NCI-H2196 treated with DMSO at 0.1 percent for 48 hours (cell line): ENCODE data around the gene TAF3.

ENCODE experiments used
- DNase-seq: peaks from one replicate; lab custom pipeline; 2025; ENCODE audit not compliant: unreplicated experiment; lab: John Stamatoyannopoulos, UW

TAF3 gene

DNA sequence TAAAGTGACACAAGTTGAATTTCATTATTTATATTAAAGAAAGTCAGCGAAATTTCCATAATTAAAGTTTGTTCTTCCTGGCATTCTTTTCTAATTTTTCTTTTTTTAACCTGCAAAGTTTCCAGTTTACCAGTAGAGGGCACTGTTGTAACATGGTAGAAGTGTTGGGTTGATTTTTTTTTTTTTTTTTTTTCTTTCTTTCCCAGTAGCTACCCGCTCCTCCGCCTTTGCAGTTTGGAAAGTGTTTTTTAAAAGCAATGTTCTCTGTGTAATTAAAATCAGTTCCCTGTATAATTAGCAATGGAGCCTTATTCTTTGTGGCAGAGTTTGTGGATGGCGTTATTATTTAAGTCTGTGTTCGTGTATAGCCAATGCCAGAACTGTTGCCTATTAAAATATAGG is 53.7 kb downstream of the TAF3 start:
- no peak for DNase-seq

DNA sequence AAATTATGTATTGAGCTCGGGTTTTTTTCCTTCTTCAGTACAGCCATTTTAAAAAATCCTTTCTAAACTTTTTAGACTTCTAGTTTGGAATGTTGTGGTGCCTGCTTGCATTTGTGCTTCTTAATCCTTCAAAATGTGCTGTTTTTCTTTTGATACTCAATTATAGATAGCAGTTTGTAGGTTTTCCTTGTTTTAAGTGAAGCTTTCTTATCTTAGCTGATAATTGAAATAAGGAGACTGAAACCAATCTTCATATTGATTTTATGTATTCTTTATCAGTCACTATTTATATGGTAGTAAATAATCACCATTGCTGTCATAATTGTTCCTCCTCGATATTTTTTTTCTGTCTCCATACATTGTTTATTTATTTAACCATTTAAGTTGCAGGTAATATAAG is 56.6 kb downstream of the TAF3 start:
- DNase-seq = no peak

DNA sequence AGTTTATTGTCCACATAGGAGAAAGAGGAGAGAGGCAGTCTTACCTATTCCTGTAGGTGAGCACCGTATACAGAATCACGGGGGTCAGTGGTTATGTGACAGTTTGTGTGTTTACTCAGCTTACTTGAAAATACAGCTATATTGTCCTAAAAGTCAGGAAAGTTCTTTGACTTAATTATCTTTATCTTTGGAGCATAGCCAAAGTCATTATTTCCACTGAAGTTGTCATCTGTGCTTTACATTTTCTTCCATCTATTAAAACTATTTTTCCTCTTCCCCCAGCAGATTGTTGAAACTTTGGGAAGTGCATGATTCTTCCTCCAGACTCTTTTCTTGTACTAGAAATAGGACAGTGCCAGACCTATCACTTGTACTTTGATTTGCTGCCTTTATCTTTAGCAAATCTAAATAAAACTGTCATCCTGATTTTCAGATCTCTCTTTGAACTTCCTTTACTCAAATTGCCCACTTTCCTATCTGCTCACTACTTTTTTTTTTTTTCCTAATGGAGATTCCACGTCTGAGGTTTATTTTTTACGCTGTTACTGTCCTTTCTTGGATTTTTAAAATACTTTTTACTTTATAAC is 58.3 kb downstream of the TAF3 start:
- no peak for DNase-seq

DNA sequence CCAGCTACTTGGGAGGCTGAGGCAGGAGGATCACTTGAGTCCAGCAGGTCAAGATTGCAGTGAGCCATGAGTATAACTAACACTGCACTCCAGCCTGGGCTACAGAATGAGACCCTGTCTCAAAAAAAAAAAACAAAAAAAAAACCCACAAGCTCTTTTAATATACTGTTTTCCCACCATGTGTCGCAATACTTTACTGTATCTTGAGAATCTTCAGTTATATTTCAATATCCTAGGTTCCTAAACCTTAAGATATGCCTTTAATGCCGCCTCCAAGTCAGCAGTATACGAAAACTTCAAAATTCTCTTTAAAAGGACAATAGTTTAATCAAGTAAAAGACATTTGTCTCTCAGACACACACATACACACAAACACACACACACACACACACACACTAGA is 62.8 kb downstream of the TAF3 start:
- DNase-seq = no peak

- no peak for DNase-seq
Measured at GRCh38 chr10:7886056-7886455, 67.8 kb downstream of the TAF3 start.

GRCh38 chr10:7887174-7887816 is 69.0 kb downstream of the TAF3 start:
- no peak for DNase-seq

- no peak for DNase-seq
Measured at GRCh38 chr10:7889947-7890542, 71.7 kb downstream of the TAF3 start.

DNA sequence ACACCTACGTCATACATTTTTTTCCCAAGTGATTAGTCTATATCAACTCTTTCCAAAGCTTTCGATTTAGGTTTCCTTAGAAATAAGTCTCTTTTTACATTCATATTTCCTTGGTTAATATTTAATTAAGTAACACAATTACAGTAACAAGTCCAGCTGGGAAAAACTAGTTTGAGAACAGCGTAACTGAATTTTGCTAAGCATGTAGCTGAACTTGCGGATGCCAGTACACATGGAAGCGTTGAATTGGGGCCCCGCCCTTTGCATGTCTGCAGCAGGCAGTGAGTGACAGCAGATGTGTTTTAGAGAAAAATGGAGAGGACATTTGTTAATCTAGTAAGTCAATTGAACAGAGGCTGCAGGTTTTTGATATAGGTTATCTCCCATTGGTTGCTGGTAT is 72.5 kb downstream of the TAF3 start:
- no peak for DNase-seq

DNA sequence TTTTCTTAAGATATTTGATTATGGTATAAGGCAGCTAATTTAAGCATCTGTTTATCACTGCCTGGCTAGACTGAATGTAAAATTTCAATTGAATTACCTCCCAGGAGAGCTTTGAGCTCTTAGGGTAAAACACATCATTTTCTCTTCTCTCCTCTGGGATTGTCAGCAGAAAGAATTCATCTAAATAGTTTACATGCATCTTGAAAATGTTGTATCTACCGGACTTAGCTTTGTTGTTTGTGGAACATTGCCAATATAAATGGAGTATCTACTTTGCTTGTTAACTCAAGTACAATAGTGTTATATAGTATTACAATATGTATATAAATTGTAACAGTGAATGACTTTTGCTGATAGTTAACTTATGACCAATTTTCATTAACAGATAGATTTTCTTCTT is 73.3 kb downstream of the TAF3 start:
- DNase-seq = no peak

- DNase-seq = no peak
Measured at GRCh38 chr10:7892146-7892545, 73.8 kb downstream of the TAF3 start.

GRCh38 chr10:7895699-7896090 is 77.4 kb downstream of the TAF3 start:
- DNase-seq = no peak

- no peak for DNase-seq
Measured at GRCh38 chr10:7896297-7896696, 78.0 kb downstream of the TAF3 start.

- no peak for DNase-seq
Measured at GRCh38 chr10:7901256-7901655, 83.0 kb downstream of the TAF3 start.

DNA sequence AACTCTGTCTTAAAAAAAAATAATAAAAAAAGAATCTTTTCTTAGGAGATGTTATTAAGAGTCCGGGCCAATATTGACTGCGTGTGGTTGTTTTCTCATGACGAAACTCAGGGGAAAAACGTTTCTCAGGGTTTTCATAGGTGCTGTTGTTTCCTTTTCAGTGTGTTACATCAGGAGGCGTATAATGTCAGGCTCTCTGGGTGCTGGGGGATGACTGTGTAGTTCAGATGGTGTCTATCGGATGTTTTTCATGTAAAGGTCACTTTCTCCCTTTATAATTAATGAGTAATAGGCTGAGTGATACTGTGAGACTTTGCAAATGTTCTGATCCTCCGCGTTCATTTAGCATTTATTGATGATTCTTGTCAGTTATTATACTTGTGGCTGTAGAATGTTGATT is 84.1 kb downstream of the TAF3 start:
- DNase-seq = no peak

- DNase-seq = no peak
Measured at GRCh38 chr10:7903851-7904250, 85.5 kb downstream of the TAF3 start.

GRCh38 chr10:7906128-7906527 is 87.8 kb downstream of the TAF3 start:
- no peak for DNase-seq

DNA sequence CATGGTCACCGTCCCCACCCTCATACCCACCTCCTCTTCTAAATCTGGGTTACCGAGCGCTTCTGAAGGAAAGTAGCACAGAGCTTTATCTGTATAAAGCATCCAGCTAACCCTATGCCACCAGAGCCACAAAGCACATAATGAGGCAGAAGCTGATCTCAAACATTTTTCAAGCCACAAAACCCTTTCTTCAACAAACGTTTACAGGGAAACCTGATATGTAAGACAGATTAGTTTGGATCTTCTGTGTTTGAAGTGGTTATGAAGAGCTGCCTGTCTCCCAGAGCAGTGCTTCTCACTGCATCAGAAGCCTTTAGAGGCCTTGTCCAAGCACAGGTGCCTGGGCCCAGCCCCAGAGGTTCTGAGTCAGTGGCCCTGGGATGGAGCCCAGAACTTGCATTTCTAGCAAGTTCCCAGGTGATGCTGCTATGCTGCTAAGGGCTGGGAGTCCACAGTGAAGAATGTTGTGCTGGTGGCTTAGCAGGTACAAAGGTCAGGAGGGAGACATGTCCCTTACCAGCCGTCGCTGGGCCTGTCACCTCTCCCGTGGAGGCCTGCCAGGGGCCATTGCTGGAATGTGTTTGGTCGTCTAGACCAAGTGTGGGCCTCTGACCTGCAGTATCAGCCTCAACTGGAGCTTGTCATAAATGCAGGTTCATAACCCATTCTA is 90.4 kb downstream of the TAF3 start:
- DNase-seq = no peak

DNA sequence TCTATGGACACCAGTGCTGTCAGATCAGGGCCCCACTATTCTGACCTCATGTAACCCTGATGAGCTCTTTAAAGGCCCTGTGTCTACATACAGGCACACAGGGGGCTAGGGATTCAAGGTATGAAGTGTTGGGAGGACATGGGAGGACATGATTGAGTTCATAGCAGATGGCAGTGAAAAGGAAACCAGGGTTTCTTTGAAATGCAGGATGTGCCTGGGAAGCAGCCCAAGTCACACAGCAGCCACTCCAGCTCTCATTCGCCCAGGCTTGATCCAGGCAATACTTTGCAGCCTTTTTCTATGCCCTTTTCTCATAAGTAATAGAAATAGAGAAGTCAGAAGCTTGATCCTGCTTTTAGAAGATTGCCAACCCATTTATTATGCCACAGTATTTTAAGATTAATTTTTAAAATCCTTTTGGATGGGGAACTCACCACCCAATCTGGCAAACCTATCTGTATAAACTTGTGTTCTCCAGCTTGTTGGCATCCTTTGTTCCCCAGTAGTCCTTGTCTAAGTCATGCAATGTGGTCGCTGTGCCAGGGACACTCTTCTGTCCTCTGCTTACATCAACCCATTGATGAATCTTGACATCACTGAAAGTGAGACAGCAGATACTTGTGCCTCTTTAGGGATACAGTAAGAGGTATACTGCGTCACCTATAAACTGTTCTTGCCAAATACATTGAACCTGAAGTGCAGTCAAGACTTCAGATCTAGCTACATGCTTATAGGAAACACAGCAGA is 95.0 kb downstream of the TAF3 start:
- no peak for DNase-seq

GRCh38 chr10:7915923-7916536 is 97.7 kb downstream of the TAF3 start:
- no peak for DNase-seq

DNA sequence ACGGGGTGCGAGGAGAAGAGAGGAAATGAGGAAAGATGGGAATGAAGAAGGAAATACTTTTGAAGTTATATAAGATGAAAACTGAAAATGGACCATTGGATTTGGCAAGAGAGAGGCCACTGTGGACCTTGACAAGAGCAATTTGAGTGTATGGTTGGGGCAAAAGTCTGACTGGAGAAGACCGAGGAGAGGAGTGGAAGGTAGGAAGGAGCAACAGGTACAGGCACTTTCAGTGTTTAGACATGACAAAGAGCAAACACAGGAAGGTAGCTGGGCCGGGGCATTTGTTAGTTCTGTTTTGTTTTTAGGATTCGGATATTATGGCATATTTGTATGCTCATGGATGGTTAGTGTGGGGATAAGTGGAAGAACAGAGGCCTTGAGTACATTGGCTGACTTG is 99.4 kb downstream of the TAF3 start:
- no peak for DNase-seq

GRCh38 chr10:7922707-7923106 is 104.4 kb downstream of the TAF3 start:
- no peak for DNase-seq
